Measurements from ENCODE around the gene APOBEC3H. TPM values are rescaled to one million over a fixed set of nuclear protein-coding genes. Genes with fewer than 3 reads are reported as not detected.
A peak's percentile ranks its signal among the peaks of the same experiment; 100 is the strongest.

Gene APOBEC3H
- total and polyA plus RNA-seq, 9 of the 15 experiments (the other 6 are each of a cell fraction or from before 2014, with no cell fraction given): 0.10 to 0.21 TPM; not detected in 7

DNA sequence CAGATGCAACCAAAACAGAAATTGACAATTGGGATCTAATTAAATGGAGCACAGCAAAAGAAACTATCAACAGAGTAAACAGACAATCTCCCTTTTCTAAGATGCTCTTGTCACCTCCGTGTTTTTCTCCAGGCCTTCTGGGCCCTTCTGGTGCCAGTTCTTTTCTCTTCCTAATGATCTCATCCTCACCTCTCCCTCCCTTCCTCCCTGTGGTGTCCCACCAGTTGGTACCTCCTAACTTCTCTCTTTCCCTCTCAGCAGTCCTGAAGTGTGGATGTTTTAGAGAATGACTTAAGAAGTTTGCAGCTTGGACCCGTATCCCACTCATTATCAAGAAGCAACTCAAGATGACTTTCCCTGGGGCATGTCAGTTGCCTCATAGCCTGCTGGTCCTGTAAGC, 6.4 kb downstream of the APOBEC3H start:
- no peak overlapping the region for H3K9ac ChIP-seq (ENCODE audit: insufficient read depth in 1 of 2, low read depth in 2 of 2, low read length in 2 of 2)
- FAIRE-seq (peak; percentile 42), ATAC-seq (no peak), DNase-seq (ENCODE audit: extremely low read depth in 1 of 4, low spot score in 3 of 4) (no peak)
- no peaks in the 10 kb centered on the region for H3K9me1 ChIP-seq (ENCODE audit: control insufficient read depth, insufficient read depth, low read length)
- no peak overlapping the region for H3K4me2 ChIP-seq (ENCODE audit: insufficient read depth, low read length)
- no peak overlapping the region for H3K27ac ChIP-seq (ENCODE audit: extremely low read depth, low read depth, low read length)
- CTCF ChIA-PET (ENCODE audit: low intra/inter-chr PET ratio): no interaction called here
- H3K4me1 ChIP-seq (replicated peaks in 1 of 2; ENCODE audit: control insufficient read depth in 2 of 2, insufficient read depth in 2 of 2, low read length in 2 of 2): no peaks in the 10 kb centered on the region
- TF ChIP-seq, protein P1, sequence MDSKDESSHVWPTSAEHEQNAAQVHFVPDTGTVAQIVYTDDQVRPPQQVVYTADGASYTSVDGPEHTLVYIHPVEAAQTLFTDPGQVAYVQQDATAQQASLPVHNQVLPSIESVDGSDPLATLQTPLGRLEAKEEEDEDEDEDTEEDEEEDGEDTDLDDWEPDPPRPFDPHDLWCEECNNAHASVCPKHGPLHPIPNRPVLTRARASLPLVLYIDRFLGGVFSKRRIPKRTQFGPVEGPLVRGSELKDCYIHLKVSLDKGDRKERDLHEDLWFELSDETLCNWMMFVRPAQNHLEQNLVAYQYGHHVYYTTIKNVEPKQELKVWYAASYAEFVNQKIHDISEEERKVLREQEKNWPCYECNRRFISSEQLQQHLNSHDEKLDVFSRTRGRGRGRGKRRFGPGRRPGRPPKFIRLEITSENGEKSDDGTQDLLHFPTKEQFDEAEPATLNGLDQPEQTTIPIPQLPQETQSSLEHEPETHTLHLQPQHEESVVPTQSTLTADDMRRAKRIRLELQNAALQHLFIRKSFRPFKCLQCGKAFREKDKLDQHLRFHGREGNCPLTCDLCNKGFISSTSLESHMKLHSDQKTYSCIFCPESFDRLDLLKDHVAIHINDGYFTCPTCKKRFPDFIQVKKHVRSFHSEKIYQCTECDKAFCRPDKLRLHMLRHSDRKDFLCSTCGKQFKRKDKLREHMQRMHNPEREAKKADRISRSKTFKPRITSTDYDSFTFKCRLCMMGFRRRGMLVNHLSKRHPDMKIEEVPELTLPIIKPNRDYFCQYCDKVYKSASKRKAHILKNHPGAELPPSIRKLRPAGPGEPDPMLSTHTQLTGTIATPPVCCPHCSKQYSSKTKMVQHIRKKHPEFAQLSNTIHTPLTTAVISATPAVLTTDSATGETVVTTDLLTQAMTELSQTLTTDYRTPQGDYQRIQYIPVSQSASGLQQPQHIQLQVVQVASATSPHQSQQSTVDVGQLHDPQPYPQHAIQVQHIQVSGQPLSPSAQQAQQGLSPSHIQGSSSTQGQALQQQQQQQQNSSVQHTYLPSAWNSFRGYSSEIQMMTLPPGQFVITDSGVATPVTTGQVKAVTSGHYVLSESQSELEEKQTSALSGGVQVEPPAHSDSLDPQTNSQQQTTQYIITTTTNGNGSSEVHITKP (IDR thresholded peaks at IDR 0.05; ENCODE audit: partially characterized antibody): peak; percentile 88
- TF ChIP-seq RCOR1 (IDR thresholded peaks at IDR 0.05; ENCODE audit: borderline replicate concordance in 1 of 2, low read depth in 2 of 2, low read length in 2 of 2): no peak
- no peaks in the 10 kb centered on the region for H4K20me1 ChIP-seq (replicated peaks; ENCODE audit: control insufficient read depth, insufficient read depth, low read length)
- H3K27me3 ChIP-seq (ENCODE audit: control insufficient read depth in 2 of 2, insufficient read depth in 2 of 2, low read length in 2 of 2): no peaks in the 10 kb centered on the region
- WGBS (ENCODE audit: insufficient coverage, low coverage, missing lambda C conversion rate): 11% methylated on average over 2 of the region's 2 CpGs
- H3K79me2 ChIP-seq (ENCODE audit: control insufficient read depth, insufficient read depth, low read length): no peaks in the 10 kb centered on the region
- no peaks in the 10 kb centered on the region for H3K9me3 ChIP-seq (replicated peaks; ENCODE audit: control insufficient read depth, insufficient read depth, low read depth, low read length)
- no peak overlapping the region for H2AFZ ChIP-seq (ENCODE audit: low read depth, low read length)
- POLR2A ChIA-PET: no interaction called here
- intact Hi-C loops (cut with micrococcal nuclease): no loop called here
- no peaks in the 10 kb centered on the region for H3K36me3 ChIP-seq (ENCODE audit: control insufficient read depth, insufficient read depth, low read length)
- in situ Hi-C loops (cut with MboI): no loop called here
- no TSS peak for BruUV-seq (replicated peaks)
- H3K4me3 ChIP-seq: no peak overlapping the region

Data from K562 (cell line).